CD4-positive, CD25-positive, alpha-beta regulatory T cell (primary cell): ENCODE data around the gene SLC16A5. TPM values are rescaled to one million over a fixed set of nuclear protein-coding genes. Genes with fewer than 3 reads are reported as not detected.
"Not testable (repeated sequence)": the region's sequence is repeated elsewhere in the genome, so short reads cannot be mapped to it uniquely, and the experiment has no call there.

Experiments used
- ATAC-seq, 2 donors: fragments of 150-1000 bp; cut with Tn5 transposase; one replicate each; pipeline ENCODE4 v1.10.0; 2021; ENCODE audit warnings: low read depth in 2 of 2, moderate number of reproducible peaks in 2 of 2, moderate library complexity in 1 of 2
- DNase-seq, 3 donors: peaks; one replicate each; pipeline versions ENCODE4 v3.0.0 to v3.0.0-alpha.2; 2012 to 2022; ENCODE audit warnings: mixed read lengths in 1 of 3
- H3K27ac ChIP-seq: one replicate; pipeline ENCODE4 v1.7.0; 2013; ENCODE audit warnings: mild to moderate bottlenecking, low read length; ENCODE audit not compliant: insufficient read depth, poor library complexity, severe bottlenecking
- H3K27me3 ChIP-seq: one replicate; pipeline ENCODE4 v1.7.0; 2013; ENCODE audit warnings: low read length; ENCODE audit not compliant: control insufficient read depth, insufficient read depth
- H3K36me3 ChIP-seq: one replicate; pipeline ENCODE4 v1.7.0; 2013; ENCODE audit warnings: mild to moderate bottlenecking, low read length, moderate library complexity; ENCODE audit not compliant: control insufficient read depth, insufficient read depth
- H3K4me1 ChIP-seq: 2 replicates; pipeline ENCODE4 v1.7.0; 2013; ENCODE audit warnings: mild to moderate bottlenecking, low read length; ENCODE audit not compliant: insufficient read depth, control insufficient read depth, poor library complexity, severe bottlenecking
- H3K4me3 ChIP-seq: one replicate; pipeline ENCODE4 v1.7.0; 2013; ENCODE audit warnings: low read depth, mild to moderate bottlenecking, low read length, moderate library complexity
- H3K9me3 ChIP-seq, 2 experiments: 1 replicate in 1 of 2; 2 replicates in 1 of 2; pipeline ENCODE4 v1.7.0; 2013; ENCODE audit warnings: low read length in 2 of 2, mild to moderate bottlenecking in 1 of 2, moderate library complexity in 1 of 2; ENCODE audit not compliant: control insufficient read depth in 2 of 2
- H3K27ac Mint-ChIP-seq, 3 donors: one replicate each; pipeline ENCODE4 v1.8.0; 2020 to 2022; ENCODE audit warnings: mild to moderate bottlenecking in 3 of 3, mixed read lengths in 3 of 3, moderate library complexity in 2 of 3
- H3K27me3 Mint-ChIP-seq: one replicate; pipeline ENCODE4 v1.8.0; 2022; ENCODE audit warnings: mild to moderate bottlenecking, mixed read lengths
- H3K36me3 Mint-ChIP-seq: one replicate; pipeline ENCODE4 v1.8.0; 2020; ENCODE audit warnings: mixed read lengths
- H3K4me1 Mint-ChIP-seq, 4 donors: one replicate each; pipeline ENCODE4 v1.8.0; 2020 to 2022; ENCODE audit warnings: mixed read lengths in 4 of 4, mild to moderate bottlenecking in 1 of 4
- H3K4me3 Mint-ChIP-seq, 4 donors: one replicate each; pipeline ENCODE4 v1.8.0; 2020 to 2022; ENCODE audit warnings: mild to moderate bottlenecking in 4 of 4, mixed read lengths in 4 of 4, moderate library complexity in 3 of 4
- H3K9me3 Mint-ChIP-seq, 7 donors: one replicate each; pipeline ENCODE4 v1.8.0; 2020 to 2022; ENCODE audit warnings: mixed read lengths in 7 of 7, mild to moderate bottlenecking in 3 of 7, moderate library complexity in 2 of 7
- polyA plus RNA-seq, 4 donors: library from polyadenylated mRNA; unstranded; fragments of 300-500 nt; fragmentation: Illumina TruSeq; gene quantifications; one replicate each; pipeline ENCODE4 v1.2.3, GENCODE V29; 2021
- total RNA-seq: library from RNA; stranded (reverse); gene quantifications from one replicate; pipeline ENCODE4 v1.2.3, GENCODE V29; 2022

Gene SLC16A5
- total and polyA plus RNA-seq, 5 donors from 2014 or later, result 1.3 to 9.3 (median 2.2) TPM

GRCh38 chr17:75072909-75073308 is 14.8 kb upstream of the SLC16A5 start:
- not testable (repeated sequence) for H3K4me3 ChIP-seq, H3K27me3 Mint-ChIP-seq, DNase-seq, H3K27ac Mint-ChIP-seq, H3K9me3 Mint-ChIP-seq, H3K36me3 ChIP-seq, H3K9me3 ChIP-seq, H3K36me3 Mint-ChIP-seq, H3K27ac ChIP-seq, H3K27me3 ChIP-seq, ATAC-seq, H3K4me3 Mint-ChIP-seq
- peaks cover 13% of the 10 kb centered on the region for H3K4me1 ChIP-seq
- H3K4me1 Mint-ChIP-seq, result peaks cover 0 to 17% (median 8%) of the 10 kb centered on the region in 4 donors

DNA sequence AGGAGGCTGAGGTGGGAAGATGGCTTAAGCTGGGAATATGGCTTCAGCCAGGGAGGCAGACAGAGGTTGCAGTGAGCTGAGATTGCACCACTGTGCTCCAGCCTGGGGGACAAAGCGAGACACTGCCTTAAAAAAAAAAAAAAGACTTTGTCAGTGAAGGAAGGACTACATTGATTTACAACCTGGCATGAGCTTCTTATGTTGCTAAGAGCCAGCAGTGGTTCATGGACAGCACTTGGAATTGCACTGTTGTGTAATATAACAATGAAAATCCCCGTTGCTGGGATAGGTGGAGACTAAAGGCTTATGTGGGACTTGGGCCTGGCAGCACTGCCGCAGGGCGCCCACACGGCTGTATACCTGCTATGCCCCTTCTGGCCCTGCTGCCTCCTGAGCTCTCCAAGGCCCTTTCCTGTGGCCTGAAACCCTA is 14.1 kb upstream of the SLC16A5 start:
- H3K27ac Mint-ChIP-seq, result no peak overlapping the region
- Histone ChIP-seq H3K9me3 (no peaks in the 10 kb centered on the region), H3K4me3 (no peak overlapping the region), H3K36me3 (no peaks in the 10 kb centered on the region), H3K27ac (no peak overlapping the region), H3K27me3 (no peaks in the 10 kb centered on the region), H3K4me1 (peaks cover 17% of the 10 kb centered on the region)
- no peaks in the 10 kb centered on the region for H3K9me3 Mint-ChIP-seq
- peak overlapping the region in 1 of 4 donors; percentile 43 for H3K4me3 Mint-ChIP-seq
- no peak for ATAC-seq
- H3K4me1 Mint-ChIP-seq, result peaks cover 0 to 17% (median 5%) of the 10 kb centered on the region in 4 donors
- no peaks in the 10 kb centered on the region for H3K27me3 Mint-ChIP-seq
- no peaks in the 10 kb centered on the region for H3K36me3 Mint-ChIP-seq
- no peak for DNase-seq

DNA sequence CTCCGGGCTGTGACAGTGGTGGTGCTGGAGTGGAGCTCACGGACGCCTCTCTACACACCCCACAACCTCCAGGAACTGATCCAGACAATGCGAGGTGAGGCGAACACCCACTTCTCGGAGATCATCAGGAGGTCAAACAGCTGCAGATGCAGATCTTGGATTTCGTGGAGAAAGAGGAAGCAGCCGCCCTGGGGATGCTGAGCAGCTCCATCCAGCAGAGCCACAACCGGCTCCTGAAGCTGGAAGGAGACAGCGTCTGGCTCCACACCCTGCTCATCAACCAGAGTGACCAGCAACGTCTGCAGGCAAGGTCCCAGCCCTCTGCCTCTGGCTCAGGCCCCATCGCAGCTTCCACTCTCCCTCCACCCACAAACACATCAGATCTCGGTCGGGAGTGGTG is 13.2 kb upstream of the SLC16A5 start:
- no peak overlapping the region for H3K27ac ChIP-seq
- no peaks in the 10 kb centered on the region for H3K9me3 Mint-ChIP-seq
- H3K27ac Mint-ChIP-seq, result no peak overlapping the region
- H3K4me3 ChIP-seq, result no peak overlapping the region
- ATAC-seq, result no peak
- no peaks in the 10 kb centered on the region for H3K36me3 Mint-ChIP-seq
- no peaks in the 10 kb centered on the region for H3K9me3 ChIP-seq
- H3K4me1 ChIP-seq, result peaks cover 17% of the 10 kb centered on the region
- no peak for DNase-seq
- no peaks in the 10 kb centered on the region for H3K36me3 ChIP-seq
- H3K4me1 Mint-ChIP-seq, result peaks cover 0 to 17% (median 5%) of the 10 kb centered on the region in 4 donors
- no peaks in the 10 kb centered on the region for H3K27me3 Mint-ChIP-seq
- H3K4me3 Mint-ChIP-seq, result no peak overlapping the region
- H3K27me3 ChIP-seq, result no peaks in the 10 kb centered on the region

DNA sequence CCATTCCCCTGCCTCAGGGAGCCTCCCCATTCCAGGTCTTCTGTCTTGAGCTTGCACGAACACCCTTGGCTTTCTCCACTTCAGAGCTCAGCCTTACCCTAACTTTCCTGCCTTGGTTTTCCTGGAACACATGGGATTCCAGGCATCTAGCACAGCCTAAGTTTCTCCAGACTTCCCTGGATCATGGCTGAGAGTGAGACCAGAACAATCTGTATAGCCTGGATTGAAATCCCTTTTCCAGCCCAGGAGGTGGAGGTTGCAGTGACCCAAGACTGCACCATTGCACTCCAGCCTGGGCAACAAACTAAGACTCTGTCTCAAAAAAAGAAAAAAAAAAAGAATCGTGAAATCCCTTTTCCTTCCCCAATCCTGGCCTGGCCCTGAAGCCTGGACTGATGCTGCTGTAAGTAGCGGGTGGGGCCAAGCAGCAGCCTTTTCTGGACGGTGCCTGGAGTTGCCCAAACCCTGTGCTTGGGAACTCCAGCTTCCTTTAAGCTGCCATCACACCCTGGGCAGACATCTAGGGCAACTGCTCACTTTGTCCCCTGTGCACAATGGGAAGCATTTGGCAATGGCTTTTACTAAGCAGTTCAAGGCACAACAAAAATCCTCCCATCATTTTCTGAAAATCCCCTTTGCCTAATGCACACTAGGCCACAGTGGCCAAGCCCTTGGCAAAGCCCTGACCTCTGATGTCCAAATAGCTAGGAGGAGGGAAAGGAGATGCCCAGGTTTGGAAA is 12.0 kb upstream of the SLC16A5 start:
- ATAC-seq (no peak), DNase-seq (no peak)
- Histone ChIP-seq H3K9me3 (no peaks in the 10 kb centered on the region), H3K4me1 (peaks cover 17% of the 10 kb centered on the region), H3K27ac (no peak overlapping the region), H3K36me3 (no peaks in the 10 kb centered on the region), H3K27me3 (no peaks in the 10 kb centered on the region), H3K4me3 (no peak overlapping the region)
- Mint-ChIP-seq H3K27me3 (no peaks in the 10 kb centered on the region), H3K36me3 (no peaks in the 10 kb centered on the region), H3K27ac (peak overlapping the region in 1 of 3 donors; percentile 76), H3K9me3 (no peaks in the 10 kb centered on the region), H3K4me1 (peaks cover 0 to 21% (median 2%) of the 10 kb centered on the region in 4 donors), H3K4me3 (peak overlapping the region in 1 of 4 donors; percentile 10)

DNA sequence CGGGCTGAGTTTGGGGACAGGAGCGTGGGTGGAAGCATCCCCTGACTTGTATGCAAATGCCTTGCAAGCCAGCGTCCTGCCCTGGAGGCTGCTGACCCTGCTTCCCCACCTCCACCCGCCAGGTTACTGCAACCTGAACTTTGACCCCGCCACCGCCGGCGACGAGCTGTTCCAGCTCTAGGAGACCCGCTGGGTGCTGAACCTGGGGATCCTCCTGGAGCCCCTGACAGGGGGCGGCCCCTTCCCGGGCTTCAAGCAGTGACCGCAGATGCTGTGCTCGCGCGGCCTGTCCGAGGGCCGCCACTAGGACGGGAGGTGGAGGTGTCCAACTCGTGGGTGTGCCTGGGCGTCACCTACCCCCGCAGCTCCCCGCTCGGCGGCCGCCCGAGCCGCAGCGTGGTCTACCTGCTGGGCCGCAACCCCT is 10.7 kb upstream of the SLC16A5 start:
- no peaks in the 10 kb centered on the region for H3K36me3 ChIP-seq
- Mint-ChIP-seq H3K27ac (peak overlapping the region in 2 of 3 donors; percentile 76 to 93), H3K4me1 (peaks cover 0 to 21% (median 2%) of the 10 kb centered on the region in 4 donors), H3K9me3 (no peaks in the 10 kb centered on the region), H3K27me3 (no peaks in the 10 kb centered on the region), H3K36me3 (no peaks in the 10 kb centered on the region), H3K4me3 (peak overlapping the region in 3 of 4 donors; percentile 57 to 84 (median 63))
- no peaks in the 10 kb centered on the region for H3K9me3 ChIP-seq
- peak overlapping the region; percentile 43 for H3K27ac ChIP-seq
- H3K4me3 ChIP-seq, result no peak overlapping the region
- no peak for ATAC-seq
- H3K4me1 ChIP-seq, result peaks cover 17% of the 10 kb centered on the region
- H3K27me3 ChIP-seq, result no peaks in the 10 kb centered on the region
- DNase-seq, result no peak

DNA sequence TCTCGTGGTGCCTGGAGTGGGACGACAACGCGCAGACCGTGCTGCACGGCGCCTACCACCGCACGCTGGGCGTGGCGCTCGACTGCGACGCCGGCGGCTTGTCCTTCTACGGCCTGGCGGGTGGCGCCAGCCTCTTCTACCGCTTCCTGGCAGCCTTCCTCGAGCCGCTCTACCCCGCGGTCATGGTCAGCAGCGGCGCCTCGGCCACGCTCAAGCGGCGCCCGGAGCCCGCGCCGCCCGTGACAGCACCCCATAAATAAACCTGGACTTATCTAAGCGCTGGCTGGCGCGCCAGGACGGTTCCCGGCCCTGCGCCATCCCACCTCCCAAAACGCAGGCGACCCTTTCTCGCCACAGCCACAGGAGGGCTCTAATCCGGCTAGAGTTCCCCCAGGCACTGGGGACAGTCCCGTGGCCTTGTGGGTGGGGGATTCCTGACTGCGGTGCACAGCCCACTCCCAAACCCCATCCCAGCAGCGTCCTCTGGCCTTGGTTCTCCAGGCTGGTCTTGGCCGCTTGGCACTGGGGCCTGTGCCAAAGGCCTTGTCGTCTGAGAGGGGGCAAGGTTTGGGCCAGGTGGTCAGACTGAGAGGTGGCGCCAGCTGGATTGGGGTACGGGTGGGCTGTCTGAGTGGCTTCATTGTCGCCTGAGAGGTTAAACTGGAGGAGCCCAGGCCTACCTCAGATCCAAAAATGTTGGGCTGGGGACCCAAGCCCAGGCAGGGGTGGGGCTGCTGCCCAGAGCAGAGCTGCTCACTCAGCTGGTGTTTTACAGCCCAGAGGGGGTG is 10.1 kb upstream of the SLC16A5 start:
- peak; percentile 87 to 89 for ATAC-seq
- H3K9me3 ChIP-seq, result no peaks in the 10 kb centered on the region
- H3K27me3 ChIP-seq, result no peaks in the 10 kb centered on the region
- Mint-ChIP-seq H3K4me3 (peak overlapping the region; percentile 15 to 84 (median 60)), H3K9me3 (no peaks in the 10 kb centered on the region), H3K27ac (peak overlapping the region in 2 of 3 donors; percentile 76 to 93), H3K36me3 (no peaks in the 10 kb centered on the region), H3K4me1 (peaks cover 0 to 21% (median 2%) of the 10 kb centered on the region in 4 donors), H3K27me3 (no peaks in the 10 kb centered on the region)
- peaks cover 17% of the 10 kb centered on the region for H3K4me1 ChIP-seq
- peak overlapping the region; percentile 43 for H3K27ac ChIP-seq
- no peaks in the 10 kb centered on the region for H3K36me3 ChIP-seq
- H3K4me3 ChIP-seq, result no peak overlapping the region
- peak; percentile 27 to 81 (median 46) for DNase-seq

GRCh38 chr17:75078284-75079022 is 9.3 kb upstream of the SLC16A5 start:
- Histone ChIP-seq H3K4me1 (peaks cover 17% of the 10 kb centered on the region), H3K9me3 (no peaks in the 10 kb centered on the region)
- peak; percentile 9 to 20 for ATAC-seq

More at GRCh38 chr17:75078284-75079022, 9.3 kb upstream of the SLC16A5 start:
- DNase-seq, result no peak
- Histone ChIP-seq H3K4me3 (no peak overlapping the region), H3K27ac (no peak overlapping the region), H3K27me3 (no peaks in the 10 kb centered on the region), H3K36me3 (no peaks in the 10 kb centered on the region)
- Mint-ChIP-seq H3K36me3 (no peaks in the 10 kb centered on the region), H3K27ac (peak overlapping the region in 2 of 3 donors; percentile 38 to 42), H3K4me3 (peak overlapping the region in 1 of 4 donors; percentile 84), H3K9me3 (no peaks in the 10 kb centered on the region), H3K4me1 (peaks cover 0 to 21% (median 2%) of the 10 kb centered on the region in 4 donors), H3K27me3 (no peaks in the 10 kb centered on the region)
